ENCODE data around the gene IFNG.

GRCh38 chr12:68180792-68181744, 21.5 kb upstream of the IFNG start:
- TF ChIP-seq RELA (IDR thresholded peaks at IDR 0.05; ENCODE audit: borderline replicate concordance, partially characterized antibody) (no peak), HCFC1 (IDR thresholded peaks at IDR 0.05; ENCODE audit: low read length) (no peak), HDGF (IDR thresholded peaks at IDR 0.05) (no peak), MAX (IDR thresholded peaks at IDR 0.05; ENCODE audit: low read depth, low read length) (no peak), CTCF (IDR thresholded peaks at IDR 0.05 in 2 of 3, conservative IDR thresholded peaks at IDR 0.05 in 1 of 3; ENCODE audit: control insufficient read depth in 2 of 3, extremely low read depth in 1 of 3, insufficient read depth in 1 of 3, low read depth in 3 of 3, low read length in 3 of 3) (no peak), CREM (IDR thresholded peaks at IDR 0.05; ENCODE audit: low read depth) (no peak), CBFB (IDR thresholded peaks at IDR 0.05; ENCODE audit: low read depth) (no peak), BHLHE40 (IDR thresholded peaks at IDR 0.05; ENCODE audit: borderline replicate concordance in 1 of 2, low read depth in 2 of 2, low read length in 1 of 2) (no peak), RCOR1 (conservative IDR thresholded peaks at IDR 0.05; ENCODE audit: low read depth, low read length) (no peak)
